PFSK-1 (cell line): Measurements from ENCODE around the gene TSPAN18.

Source experiments
- FOXP2 ChIP-seq: optimal IDR thresholded peaks from 2 replicates; pipeline ENCODE3; 2011; ENCODE audit warnings: borderline replicate concordance, control low read depth, inconsistent platforms; ENCODE audit not compliant: insufficient read depth; ENCODE audit errors: extremely low read length, extremely low read depth
- POLR2AphosphoS5 ChIP-seq: IDR thresholded peaks from 2 replicates; pipeline ENCODE4 v1.6.1; 2012; ENCODE audit warnings: low read depth, mild to moderate bottlenecking, control low read depth, low read length, moderate library complexity
- REST ChIP-seq, 2 experiments: IDR thresholded peaks; 2 replicates each; pipeline versions ENCODE4 v1.6.1 to v1.8.0; 2011 to 2012; ENCODE audit warnings: low read depth in 2 of 2, low read length in 2 of 2, control low read depth in 1 of 2, inconsistent platforms in 1 of 2, mild to moderate bottlenecking in 1 of 2, moderate library complexity in 1 of 2; ENCODE audit not compliant: insufficient read depth in 1 of 2
- SIN3A ChIP-seq: IDR thresholded peaks from 2 replicates; pipeline ENCODE4 v1.6.1; 2012; ENCODE audit warnings: mild to moderate bottlenecking, low read length, moderate library complexity, borderline replicate concordance; ENCODE audit not compliant: insufficient read depth
- TAF1 ChIP-seq: IDR thresholded peaks from 2 replicates; pipeline ENCODE4 v1.6.1; 2012; ENCODE audit warnings: low read length, control low read depth, borderline replicate concordance; ENCODE audit not compliant: insufficient read depth

TSPAN18 gene

GRCh38 chr11:44915004-44915403 lies 188.2 kb downstream of the TSPAN18 start:
- TF ChIP-seq REST (IDR thresholded peaks at IDR 0.05; ENCODE audit: insufficient read depth in 1 of 2, low read depth in 2 of 2, low read length in 2 of 2): no peak
- TF ChIP-seq POLR2AphosphoS5: no peak
- no peak for TF ChIP-seq SIN3A
- TF ChIP-seq FOXP2: no peak
- TF ChIP-seq TAF1: no peak

- TF ChIP-seq FOXP2 (no peak), REST (IDR thresholded peaks at IDR 0.05; ENCODE audit: insufficient read depth in 1 of 2, low read depth in 2 of 2, low read length in 2 of 2) (no peak), POLR2AphosphoS5 (no peak), SIN3A (no peak), TAF1 (no peak)
These were observed 188.9 kb downstream of the TSPAN18 start for GRCh38 chr11:44915621-44916020.

- no peak for TF ChIP-seq POLR2AphosphoS5
- no peak for TF ChIP-seq REST (IDR thresholded peaks at IDR 0.05; ENCODE audit: insufficient read depth in 1 of 2, low read depth in 2 of 2, low read length in 2 of 2)
- no peak for TF ChIP-seq TAF1
- no peak for TF ChIP-seq FOXP2
- no peak for TF ChIP-seq SIN3A
These were observed 189.6 kb downstream of the TSPAN18 start for GRCh38 chr11:44916331-44916730.

- TF ChIP-seq TAF1: no peak
- no peak for TF ChIP-seq SIN3A
- TF ChIP-seq POLR2AphosphoS5: no peak
- no peak for TF ChIP-seq REST (IDR thresholded peaks at IDR 0.05; ENCODE audit: insufficient read depth in 1 of 2, low read depth in 2 of 2, low read length in 2 of 2)
- no peak for TF ChIP-seq FOXP2
These were observed 190.1 kb downstream of the TSPAN18 start for GRCh38 chr11:44916801-44917385.

- TF ChIP-seq TAF1 (no peak), SIN3A (no peak), REST (IDR thresholded peaks at IDR 0.05; ENCODE audit: insufficient read depth in 1 of 2, low read depth in 2 of 2, low read length in 2 of 2) (no peak), FOXP2 (no peak), POLR2AphosphoS5 (no peak)
These were observed 191.0 kb downstream of the TSPAN18 start for GRCh38 chr11:44917741-44918140.
